ENCODE data around the gene SLC25A21. TPM values are rescaled to one million over a fixed set of nuclear protein-coding genes. Genes with fewer than 3 reads are reported as not detected.

The SLC25A21 gene
- total and polyA plus RNA-seq, 10 of the 15 experiments (the other 5 are each of a cell fraction or from before 2014, with no cell fraction given) = 0.06 to 0.72 (median 0.17) TPM; not detected in 3

- no TSS peak for BruUV-seq (replicated peaks)
- POLR2A ChIA-PET = no interaction called here
- ATAC-seq (no peak), DNase-seq (ENCODE audit: low read depth, low spot score) (no peak), FAIRE-seq (no peak)
- in situ Hi-C loops (cut with MboI) (no loop called here), intact Hi-C loops (cut with micrococcal nuclease; ENCODE audit: unreplicated experiment) (no loop called here)
- Histone ChIP-seq H3K9me3 (replicated peaks; ENCODE audit: control insufficient read depth, insufficient read depth, low read length) (no peaks in the 10 kb centered on the region; the same call in 2 of the 3 replicates), H3K4me3 (no peak overlapping the region), H3K79me2 (ENCODE audit: control insufficient read depth, insufficient read depth, low read length) (no peaks in the 10 kb centered on the region), H4K20me1 (ENCODE audit: control insufficient read depth, insufficient read depth) (no peaks in the 10 kb centered on the region), H3K27me3 (replicated peaks in 1 of 2; ENCODE audit: control insufficient read depth in 2 of 2, insufficient read depth in 2 of 2, low read length in 1 of 2) (no peaks in the 10 kb centered on the region), H3K4me2 (ENCODE audit: control insufficient read depth, insufficient read depth) (no peak overlapping the region), H3K27ac (ENCODE audit: control insufficient read depth, insufficient read depth) (no peak overlapping the region), H3K36me3 (ENCODE audit: control insufficient read depth in 2 of 2, insufficient read depth in 2 of 2, low read length in 1 of 2) (no peaks in the 10 kb centered on the region), H3K4me1 (ENCODE audit: control insufficient read depth, insufficient read depth, low read length) (no peaks in the 10 kb centered on the region), H3K9ac (ENCODE audit: control insufficient read depth, insufficient read depth, low read length) (no peak overlapping the region), H2AFZ (ENCODE audit: control insufficient read depth, low read depth, low read length) (no peak overlapping the region)
- 22% methylated on average over 2 of the region's 2 CpGs for WGBS (ENCODE audit: insufficient coverage, insufficient replicate concordance, low lambda C conversion rate, missing lambda C conversion rate)
- TF ChIP-seq ZNF384 (IDR thresholded peaks at IDR 0.05; ENCODE audit: borderline replicate concordance, low read depth, low read length) = no peak
- TF ChIP-seq MTA2 (IDR thresholded peaks at IDR 0.05; ENCODE audit: low read depth) = no peak
- no peak for TF ChIP-seq POLR2AphosphoS5 (IDR thresholded peaks at IDR 0.05; ENCODE audit: low read length)
- no peak for TF ChIP-seq KDM1A (IDR thresholded peaks at IDR 0.05; ENCODE audit: borderline replicate concordance)
- no peak for TF ChIP-seq ZSCAN29 (IDR thresholded peaks at IDR 0.05)
- no peak for TF ChIP-seq SUPT20H (IDR thresholded peaks at IDR 0.05; ENCODE audit: borderline replicate concordance, control insufficient read depth, low read depth, low read length)
- TF ChIP-seq ZBTB33 (IDR thresholded peaks at IDR 0.05) = no peak
- TF ChIP-seq PML (IDR thresholded peaks at IDR 0.05; ENCODE audit: low read length) = no peak
- no peak for TF ChIP-seq ATF3 (IDR thresholded peaks at IDR 0.05; ENCODE audit: borderline replicate concordance, extremely low read depth, low read depth, low read length)
- TF ChIP-seq BCLAF1 (IDR thresholded peaks at IDR 0.05) = no peak
- no peak for TF ChIP-seq KAT2A (conservative IDR thresholded peaks at IDR 0.05; ENCODE audit: control insufficient read depth, low read depth, low read length)
- no peak for TF ChIP-seq NFIC (IDR thresholded peaks at IDR 0.05; ENCODE audit: low read depth, low read length)
- no peak for TF ChIP-seq ZNF217 (IDR thresholded peaks at IDR 0.05)
- no peak for TF ChIP-seq IKZF1 (conservative IDR thresholded peaks at IDR 0.05)
- no peak for TF ChIP-seq CBX3 (IDR thresholded peaks at IDR 0.05; ENCODE audit: borderline replicate concordance, low read depth)
- RAD21 ChIA-PET (ENCODE audit: unreplicated experiment) = no interaction called here
- SMC1A ChIA-PET (ENCODE audit: uncharacterized antibody, unreplicated experiment) = no interaction called here
- CTCF ChIA-PET = interaction anchor here (1.6 kb wide), 1 partner anchor 28 kb away, joined by 4 read pairs; no protein-coding TSS in a partner anchor
These were observed 30.4 kb upstream of the SLC25A21 start for GRCh38 chr14:37202812-37203211.

All from GM12878 (cell line).